CD4-positive, alpha-beta T cell treated with Interleukin-15 for 4 hours (primary cell): Measurements from ENCODE around the gene POTEI.
"Not testable (repeated sequence)": the region's sequence is repeated elsewhere in the genome, so short reads cannot be mapped to it uniquely, and the experiment has no call there.

Source experiments
- DNase-seq: peaks from one replicate; pipeline ENCODE4 v3.0.0-alpha.2; 2020; ENCODE audit warnings: low spot score

The POTEI gene

DNA sequence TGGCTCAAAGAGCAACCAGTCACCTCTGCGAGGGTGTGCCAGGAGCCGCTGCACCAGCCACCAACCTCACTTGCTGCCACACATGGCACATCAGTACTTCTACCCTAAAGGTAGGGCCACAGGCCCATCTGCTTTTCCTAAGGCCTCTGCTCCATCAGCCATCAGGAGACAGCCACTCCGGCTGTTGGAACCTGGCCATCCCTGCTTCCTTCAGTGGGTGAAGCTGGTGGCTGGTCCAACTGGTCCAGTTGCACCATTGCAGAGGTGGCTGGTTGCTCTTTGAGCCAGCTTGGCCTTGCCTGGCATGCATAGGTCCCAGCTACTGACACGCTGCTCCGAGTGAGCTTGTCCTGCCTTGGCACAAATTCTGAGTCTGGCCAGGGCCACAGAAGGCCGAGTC is 53.7 kb downstream of the POTEI start:
- DNase-seq, result not testable (repeated sequence)

DNA sequence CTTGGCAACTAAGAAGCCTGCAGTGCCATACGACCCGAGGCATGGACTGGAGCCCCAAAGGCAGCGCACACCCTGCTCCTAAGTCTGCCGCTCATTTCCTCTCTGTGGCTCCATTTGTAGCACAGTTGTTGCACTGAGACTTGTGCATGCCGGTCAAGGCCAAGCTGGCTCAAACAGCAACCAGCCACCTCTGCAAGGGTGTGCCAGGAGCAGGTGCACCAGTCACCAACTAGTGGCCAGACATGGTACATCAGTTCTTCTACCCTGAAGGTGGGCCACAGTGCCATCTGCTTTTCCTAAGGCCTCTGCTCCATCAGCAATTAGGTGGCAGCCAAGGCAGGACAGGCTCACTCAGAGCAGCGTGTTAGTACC is 54.4 kb downstream of the POTEI start:
- not testable (repeated sequence) for DNase-seq

DNA sequence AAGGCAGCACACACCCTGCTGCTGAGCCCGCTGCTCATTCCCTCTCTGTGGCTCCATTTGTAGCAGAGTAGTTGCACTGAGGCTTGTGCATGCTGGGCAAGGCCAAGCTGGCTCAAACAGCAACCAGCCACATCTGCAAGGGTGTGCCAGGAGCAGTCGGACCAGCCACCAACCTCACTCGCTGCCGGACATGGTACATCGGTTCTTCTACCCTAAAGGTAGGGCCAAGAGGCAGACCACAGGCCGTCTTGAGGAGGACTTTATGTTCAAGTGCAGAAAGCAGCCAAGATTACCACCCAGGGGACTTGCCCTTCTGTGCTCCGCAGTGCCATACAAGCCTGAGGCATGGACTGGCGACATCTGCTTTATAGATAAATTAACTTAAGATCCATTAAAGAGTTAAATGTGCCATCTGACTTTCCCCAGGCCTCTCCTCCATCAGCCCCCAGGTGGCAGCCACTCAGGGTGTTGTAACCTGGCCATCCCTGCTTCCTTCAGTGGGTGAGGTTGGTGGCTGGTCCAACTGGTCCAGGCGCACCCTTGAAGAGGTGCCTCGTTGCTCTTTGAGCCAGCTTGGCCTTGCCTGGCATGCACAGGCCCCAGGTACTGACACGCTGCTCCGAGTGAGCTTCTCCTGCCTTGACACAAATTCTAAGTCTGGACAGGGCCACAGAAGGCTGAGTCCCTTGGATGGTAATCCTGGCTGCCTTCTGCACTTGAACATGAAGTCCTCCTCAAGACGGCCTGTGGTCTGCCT is 55.0 kb downstream of the POTEI start:
- DNase-seq, result not testable (repeated sequence)

DNA sequence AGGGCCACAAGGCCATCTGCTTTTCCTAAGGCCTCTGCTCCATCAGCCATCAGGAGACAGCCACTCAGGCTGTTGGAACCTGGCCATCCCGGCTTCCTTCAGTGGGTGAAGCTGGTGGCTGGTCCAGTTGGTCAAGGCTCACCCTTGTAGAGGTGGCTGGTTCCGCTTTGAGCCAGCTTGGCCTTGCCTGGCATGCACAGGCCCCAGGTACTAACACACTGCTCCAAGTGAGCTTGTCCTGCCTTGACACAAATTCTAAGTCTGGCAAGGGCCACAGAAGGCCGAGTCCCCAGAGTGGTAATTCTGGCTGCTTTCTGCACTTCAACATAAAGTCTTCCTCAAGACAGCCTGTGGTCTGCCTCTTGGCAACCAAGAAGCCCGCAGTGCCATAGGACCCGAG is 56.2 kb downstream of the POTEI start:
- DNase-seq, result not testable (repeated sequence)

DNA sequence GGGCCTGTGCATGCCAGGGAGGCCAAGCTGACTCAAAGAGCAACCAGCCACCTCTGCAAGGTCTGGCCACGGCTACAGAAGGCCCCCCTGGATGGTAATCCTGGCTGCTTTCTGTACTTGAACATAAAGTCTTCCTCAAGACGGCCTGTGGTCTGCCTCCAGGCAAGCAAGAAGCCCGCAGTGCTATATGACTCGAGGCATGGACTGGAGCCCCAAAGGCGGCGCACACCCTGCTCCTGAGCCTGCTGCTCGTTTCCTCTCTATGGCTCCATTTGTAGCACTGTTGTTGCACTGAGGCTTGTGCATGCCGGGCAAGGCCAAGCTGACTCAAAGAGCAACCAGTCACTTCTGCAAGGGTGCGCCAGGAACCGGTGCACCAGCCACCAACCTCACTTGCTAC is 57.3 kb downstream of the POTEI start:
- not testable (repeated sequence) for DNase-seq

DNA sequence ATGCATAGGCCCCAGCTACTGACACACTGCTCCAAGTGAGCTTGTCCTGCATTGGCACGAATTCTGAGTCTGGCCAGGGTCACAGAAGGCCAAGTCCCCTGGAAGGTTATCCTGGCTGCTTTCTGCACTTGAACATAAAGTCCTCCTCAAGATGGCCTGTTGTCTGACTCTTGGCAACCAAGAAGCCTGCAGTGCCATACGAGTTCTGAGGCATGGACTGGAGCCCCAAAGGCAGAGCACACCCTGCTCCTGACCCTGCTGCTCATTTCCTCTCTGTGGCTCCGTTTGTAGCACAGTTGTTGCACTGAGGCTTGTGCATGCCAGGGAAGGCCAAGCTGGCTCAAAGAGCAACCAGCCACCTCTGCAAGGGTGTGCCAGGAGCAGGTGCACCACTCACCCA is 57.9 kb downstream of the POTEI start:
- DNase-seq, result not testable (repeated sequence)

DNA sequence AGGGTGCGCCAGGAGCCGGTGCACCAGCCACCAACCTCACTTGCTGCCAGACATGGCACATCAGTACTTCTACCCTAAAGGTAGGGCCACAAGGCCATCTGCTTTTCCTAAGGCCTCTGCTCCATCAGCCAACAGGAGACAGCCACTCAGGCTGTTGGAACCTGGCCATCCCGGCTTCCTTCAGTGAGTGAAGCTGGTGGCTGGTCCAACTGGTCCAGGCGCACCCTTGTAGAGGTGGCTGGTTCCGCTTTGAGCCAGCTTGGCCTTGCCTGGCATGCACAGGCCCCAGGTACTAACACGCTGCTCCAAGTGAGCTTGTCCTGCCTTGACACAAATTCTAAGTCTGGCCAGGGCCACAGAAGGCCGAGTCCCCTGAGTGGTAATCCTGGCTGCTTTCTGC is 58.8 kb downstream of the POTEI start:
- not testable (repeated sequence) for DNase-seq

DNA sequence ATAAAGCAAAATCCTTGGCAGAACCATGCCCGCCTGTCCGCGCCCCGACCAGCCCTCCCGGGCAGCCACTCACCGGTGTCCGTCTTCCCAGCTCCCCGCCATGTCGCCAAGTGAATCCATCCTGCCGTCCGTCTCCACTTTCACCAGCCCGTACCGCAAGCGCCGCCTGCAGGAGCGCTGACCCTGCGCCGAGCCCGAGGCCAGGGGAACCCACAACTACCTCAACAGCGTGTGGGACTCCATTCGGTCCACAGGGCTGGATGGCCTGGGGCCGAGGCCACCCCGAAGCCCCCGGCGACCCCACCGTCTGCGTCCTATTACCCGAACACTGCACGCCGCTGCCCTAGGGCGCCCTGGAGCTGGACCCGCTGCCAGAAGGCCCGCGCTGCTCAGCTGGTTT is 81.5 kb downstream of the POTEI start:
- peak; percentile 12 for DNase-seq

DNA sequence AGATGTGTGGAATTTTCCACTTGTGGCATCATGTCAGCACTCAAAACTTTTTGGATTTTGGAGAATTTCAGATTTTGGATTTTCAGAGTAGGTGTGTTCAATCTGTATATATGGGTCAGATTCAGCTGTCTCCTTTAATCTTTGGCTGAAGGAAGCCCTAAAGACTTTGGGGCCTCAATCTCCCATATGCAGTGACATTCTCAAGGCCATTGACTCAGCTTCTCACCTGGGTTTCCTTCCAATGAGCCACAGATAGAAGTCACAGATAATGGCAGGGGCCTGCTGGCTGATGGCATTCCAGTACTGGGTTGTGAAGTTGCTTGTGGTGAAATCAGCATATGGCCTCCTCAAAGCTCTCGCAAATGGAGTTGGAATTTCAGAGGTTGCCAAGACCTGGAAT is 90.3 kb downstream of the POTEI start:
- not testable (repeated sequence) for DNase-seq

DNA sequence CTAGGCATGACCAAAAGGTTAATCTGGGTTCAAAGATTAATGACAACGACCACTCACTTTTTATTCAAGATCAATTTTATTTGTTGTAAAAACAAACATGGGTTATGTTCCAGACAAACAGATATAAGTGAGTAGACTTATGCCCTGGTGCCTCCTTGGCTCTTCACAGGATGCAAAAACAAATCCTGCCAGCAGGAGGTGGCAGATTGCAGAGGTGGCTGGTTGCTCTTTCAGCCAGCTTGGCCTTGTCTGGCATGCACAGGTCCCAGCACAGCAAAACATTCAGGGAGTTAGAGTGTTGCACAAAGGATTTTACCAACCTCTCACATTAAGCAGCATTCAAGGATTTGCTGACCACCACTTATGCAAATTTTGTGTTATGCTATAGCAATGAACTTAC is 92.4 kb downstream of the POTEI start:
- peak; percentile 22 for DNase-seq
